Karpas-422 (cell line): Measurements from ENCODE around the gene CES1. TPM values are rescaled to one million over a fixed set of nuclear protein-coding genes. Genes with fewer than 3 reads are reported as not detected.
"Not testable (repeated sequence)": the region's sequence is repeated elsewhere in the genome, so short reads cannot be mapped to it uniquely, and the experiment has no call there.

Source experiments
- DNase-seq: peaks from one replicate; pipeline ENCODE4 v3.0.0-alpha.2; 2015
- H2AFZ ChIP-seq: fragments of 200-600 bp; sonication (generic); 2 replicates; pipeline ENCODE4 v1.6.1; 2014; ENCODE audit warnings: antibody characterized with exemption, low read length, mixed read lengths
- H3K27ac ChIP-seq: fragments of 200-600 bp; sonication (generic); 2 replicates; pipeline ENCODE4 v1.5.1; 2014; ENCODE audit warnings: mild to moderate bottlenecking, low read length, moderate library complexity
- H3K27me3 ChIP-seq: fragments of 200-600 bp; sonication (generic); 2 replicates; pipeline ENCODE4 v1.6.1; 2014; ENCODE audit warnings: low read length, mixed read lengths
- H3K36me3 ChIP-seq: fragments of 200-600 bp; sonication (generic); 2 replicates; pipeline ENCODE4 v1.6.1; 2014; ENCODE audit warnings: low read length, mixed read lengths; ENCODE audit not compliant: insufficient read depth
- H3K4me1 ChIP-seq: fragments of 200-600 bp; sonication (generic); 2 replicates; pipeline ENCODE4 v1.6.1; 2014; ENCODE audit warnings: mild to moderate bottlenecking, low read length, mixed read lengths
- H3K4me2 ChIP-seq: fragments of 200-600 bp; sonication (generic); 2 replicates; pipeline ENCODE4 v1.6.1; 2014; ENCODE audit warnings: low read length, low read depth, mild to moderate bottlenecking; ENCODE audit not compliant: poor library complexity, severe bottlenecking
- H3K4me3 ChIP-seq: fragments of 200-600 bp; sonication (generic); 2 replicates; pipeline ENCODE4 v1.5.1; 2014; ENCODE audit warnings: mild to moderate bottlenecking, antibody characterized with exemption, low read length, mixed read lengths
- H3K79me2 ChIP-seq: fragments of 200-600 bp; sonication (generic); 2 replicates; pipeline ENCODE4 v1.6.1; 2014; ENCODE audit warnings: mild to moderate bottlenecking, low read length, mixed read lengths
- H3K9ac ChIP-seq: fragments of 200-600 bp; sonication (generic); 2 replicates; pipeline ENCODE4 v1.6.0; 2014; ENCODE audit warnings: low read length
- H3K9me2 ChIP-seq: fragments of 200-600 bp; sonication (generic), shearing (Covaris generic); replicated peaks from 2 replicates; pipeline ENCODE4 v1.6.0; 2014; ENCODE audit warnings: mild to moderate bottlenecking, low read length, moderate library complexity; ENCODE audit not compliant: insufficient read depth
- H3K9me3 ChIP-seq: fragments of 300-700, 200-600 bp; sonication (generic); 2 replicates; pipeline ENCODE4 v1.6.1; 2014; ENCODE audit warnings: low read length, mixed read lengths
- H4K20me1 ChIP-seq: fragments of 200-600 bp; sonication (generic); 2 replicates; pipeline ENCODE4 v1.6.1; 2014; ENCODE audit warnings: mild to moderate bottlenecking, antibody characterized with exemption, low read length, low read depth; ENCODE audit not compliant: insufficient read depth
- total RNA-seq: library from RNA; depleted of rRNA; stranded (reverse); fragments of >200 nt; shearing (Covaris generic); gene quantifications from 2 replicates; pipeline ENCODE4 v1.2.3, GENCODE V29; 2014; ENCODE audit warnings: low replicate concordance

Gene CES1
- total RNA-seq, 1 experiment from 2014 or later = not detected

DNA sequence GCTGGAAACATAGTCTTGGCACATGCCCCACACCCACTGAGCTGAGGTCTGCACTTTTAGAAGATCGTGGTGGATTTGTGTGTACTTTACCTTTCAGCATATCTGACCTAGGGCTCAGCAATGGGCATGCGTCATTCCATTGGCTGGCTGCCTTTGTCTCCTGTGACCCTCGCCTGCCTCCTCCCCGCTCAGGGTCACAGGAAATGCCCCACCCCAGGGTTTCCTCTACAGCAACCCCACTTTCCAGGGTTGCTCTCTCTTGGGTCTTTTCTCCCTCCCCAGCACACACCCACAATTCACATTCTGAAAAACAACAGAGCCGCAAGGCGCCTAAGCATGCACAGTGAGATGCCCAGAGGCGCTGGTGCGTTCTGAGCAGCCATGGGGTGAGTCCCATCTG lies 29.2 kb downstream of the CES1 start:
- not testable (repeated sequence) for H3K9ac ChIP-seq, H3K4me1 ChIP-seq, H3K27ac ChIP-seq, H3K79me2 ChIP-seq, H3K9me2 ChIP-seq, H4K20me1 ChIP-seq, H3K9me3 ChIP-seq, H2AFZ ChIP-seq, H3K36me3 ChIP-seq, DNase-seq, H3K4me2 ChIP-seq, H3K27me3 ChIP-seq, H3K4me3 ChIP-seq

DNA sequence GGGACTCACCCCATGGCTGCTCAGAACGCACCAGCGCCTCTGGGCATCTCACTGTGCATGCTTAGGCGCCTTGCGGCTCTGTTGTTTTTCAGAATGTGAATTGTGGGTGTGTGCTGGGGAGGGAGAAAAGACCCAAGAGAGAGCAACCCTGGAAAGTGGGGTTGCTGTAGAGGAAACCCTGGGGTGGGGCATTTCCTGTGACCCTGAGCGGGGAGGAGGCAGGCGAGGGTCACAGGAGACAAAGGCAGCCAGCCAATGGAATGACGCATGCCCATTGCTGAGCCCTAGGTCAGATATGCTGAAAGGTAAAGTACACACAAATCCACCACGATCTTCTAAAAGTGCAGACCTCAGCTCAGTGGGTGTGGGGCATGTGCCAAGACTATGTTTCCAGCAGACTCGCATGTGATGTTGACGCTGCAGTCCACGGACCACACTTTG lies 39.9 kb downstream of the CES1 start:
- not testable (repeated sequence) for H3K79me2 ChIP-seq, H3K36me3 ChIP-seq, H3K4me1 ChIP-seq, H3K27ac ChIP-seq, H3K4me2 ChIP-seq, H3K9ac ChIP-seq, H3K4me3 ChIP-seq, H3K27me3 ChIP-seq, H4K20me1 ChIP-seq, H3K9me3 ChIP-seq, DNase-seq, H2AFZ ChIP-seq, H3K9me2 ChIP-seq

DNA sequence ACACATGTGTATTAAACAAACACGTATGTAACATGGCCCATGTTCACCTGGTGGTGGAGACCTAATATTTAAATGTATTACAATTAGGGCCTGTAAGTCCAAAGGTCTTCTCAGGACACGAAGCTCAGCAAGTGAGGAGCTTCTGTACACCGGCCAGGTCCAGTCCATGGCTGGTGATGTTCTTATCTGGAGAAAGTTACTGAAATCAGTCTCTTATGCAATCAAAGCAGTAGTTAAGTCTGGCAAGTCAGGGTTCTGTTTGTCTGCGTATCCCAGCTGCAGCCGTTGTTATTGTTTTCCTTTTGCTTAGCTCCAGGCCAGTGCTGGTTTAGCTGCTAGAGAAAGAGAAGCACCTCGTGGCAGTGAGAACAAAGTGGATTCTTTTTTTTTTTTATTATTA lies 41.4 kb downstream of the CES1 start:
- H3K79me2 ChIP-seq, H4K20me1 ChIP-seq, H3K4me3 ChIP-seq, H3K27me3 ChIP-seq, H3K4me2 ChIP-seq, H3K9me2 ChIP-seq, H3K9ac ChIP-seq, DNase-seq, H3K36me3 ChIP-seq, H3K27ac ChIP-seq, H2AFZ ChIP-seq, H3K4me1 ChIP-seq, H3K9me3 ChIP-seq: not testable (repeated sequence)

DNA sequence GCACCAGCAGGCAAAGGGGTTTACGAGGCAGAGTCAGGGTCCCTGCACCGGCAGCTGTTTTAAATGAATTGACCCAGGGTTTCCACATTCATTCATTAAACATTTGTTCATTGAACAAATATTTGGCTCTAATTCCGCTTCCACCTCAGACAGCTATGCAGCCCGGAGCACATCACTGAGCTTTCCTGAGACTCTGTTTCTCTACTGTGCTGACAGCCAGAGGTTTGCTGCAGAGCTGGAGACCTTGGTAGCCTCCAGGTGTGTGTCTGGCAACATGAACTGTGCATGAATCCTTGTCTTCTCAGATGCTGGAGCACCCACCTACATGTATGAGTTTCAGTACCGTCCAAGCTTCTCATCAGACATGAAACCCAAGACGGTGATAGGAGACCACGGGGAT lies 42.7 kb downstream of the CES1 start:
- H3K27ac ChIP-seq, H3K9me2 ChIP-seq, H3K27me3 ChIP-seq, H3K9ac ChIP-seq, H3K4me2 ChIP-seq, H3K36me3 ChIP-seq, H2AFZ ChIP-seq, H3K9me3 ChIP-seq, H4K20me1 ChIP-seq, DNase-seq, H3K4me3 ChIP-seq, H3K4me1 ChIP-seq, H3K79me2 ChIP-seq: not testable (repeated sequence)

DNA sequence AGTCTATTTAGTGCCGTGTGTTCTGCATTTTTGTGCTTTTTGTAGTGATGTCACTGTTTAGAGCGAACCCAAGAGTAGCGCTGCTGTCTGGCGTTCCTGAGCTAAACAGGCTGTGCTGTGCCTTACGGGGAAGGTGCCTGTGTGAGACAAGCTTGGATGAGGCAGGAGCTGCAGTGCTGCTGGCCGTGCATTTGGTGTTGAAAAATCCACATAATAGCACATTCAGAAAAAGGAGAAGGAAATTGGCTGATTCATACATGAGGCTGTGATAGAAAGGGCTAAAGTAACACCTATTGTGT lies 50.2 kb downstream of the CES1 start:
- not testable (repeated sequence) for H3K9me3 ChIP-seq, H3K4me1 ChIP-seq, H3K27ac ChIP-seq, H3K27me3 ChIP-seq, H3K9me2 ChIP-seq, DNase-seq, H3K36me3 ChIP-seq, H2AFZ ChIP-seq, H4K20me1 ChIP-seq, H3K79me2 ChIP-seq, H3K4me2 ChIP-seq, H3K4me3 ChIP-seq, H3K9ac ChIP-seq

DNA sequence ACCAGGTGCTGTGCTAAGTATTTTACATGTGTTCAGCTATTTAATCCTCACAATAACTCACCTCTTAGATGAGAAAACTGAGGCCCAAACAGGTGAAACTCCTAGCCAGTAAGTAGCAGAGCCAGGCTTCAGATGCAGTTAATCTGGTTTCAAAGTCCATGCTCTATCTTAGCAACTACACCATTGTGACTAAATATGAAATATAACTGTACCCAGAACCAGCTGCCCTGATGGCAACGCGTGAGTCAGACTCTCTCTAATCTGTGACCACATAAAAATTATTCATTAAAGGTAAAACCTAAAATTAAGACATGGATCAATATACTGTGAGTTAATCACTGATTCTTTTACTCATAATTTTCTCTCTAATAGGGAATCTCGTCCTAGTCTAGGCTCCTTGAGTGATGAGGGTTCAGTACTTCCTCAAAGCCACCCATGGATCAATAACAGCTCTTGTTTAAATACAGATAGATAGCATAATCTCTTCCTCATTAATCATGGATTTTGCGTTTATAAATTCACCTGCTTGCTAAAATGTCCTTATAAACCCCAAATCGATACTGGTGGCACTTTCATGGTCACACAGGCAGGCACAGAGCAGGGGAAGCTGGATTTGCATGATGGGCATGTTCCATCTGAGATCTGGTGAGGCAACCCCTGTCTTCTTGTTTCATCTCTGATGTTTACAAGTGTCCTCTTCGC lies 50.7 kb downstream of the CES1 start:
- H3K4me1 ChIP-seq, H3K27ac ChIP-seq, H3K9ac ChIP-seq, H4K20me1 ChIP-seq, H3K79me2 ChIP-seq, H3K9me2 ChIP-seq, H3K4me2 ChIP-seq, H2AFZ ChIP-seq, H3K36me3 ChIP-seq, H3K9me3 ChIP-seq, H3K4me3 ChIP-seq, H3K27me3 ChIP-seq: not testable (repeated sequence)
- DNase-seq = peak; percentile 29

DNA sequence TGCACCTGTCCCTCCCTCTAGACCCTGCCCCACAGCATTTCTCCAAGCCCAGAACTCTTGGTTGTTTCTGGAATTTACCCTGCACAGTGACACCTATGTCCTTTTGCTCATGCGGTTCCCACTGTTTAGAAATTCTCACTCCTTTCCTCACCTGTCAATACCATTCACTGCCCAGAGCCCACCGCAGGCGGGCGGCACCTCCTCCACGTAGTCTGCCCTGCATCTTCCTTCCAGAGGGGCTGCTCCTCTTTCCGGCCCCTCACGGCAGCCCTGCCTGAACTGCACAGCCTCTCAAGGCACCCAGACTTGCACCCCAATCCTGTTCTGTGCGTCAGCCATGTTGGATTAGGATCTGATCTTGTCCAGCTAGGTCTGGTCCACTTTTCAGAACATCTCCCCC lies 51.4 kb downstream of the CES1 start:
- not testable (repeated sequence) for H3K27ac ChIP-seq, H3K4me1 ChIP-seq, H3K36me3 ChIP-seq, H3K79me2 ChIP-seq, H2AFZ ChIP-seq, H3K27me3 ChIP-seq, H3K4me2 ChIP-seq, H3K9ac ChIP-seq, H3K9me3 ChIP-seq, H3K4me3 ChIP-seq, H3K9me2 ChIP-seq, H4K20me1 ChIP-seq
- DNase-seq = peak; percentile 12

DNA sequence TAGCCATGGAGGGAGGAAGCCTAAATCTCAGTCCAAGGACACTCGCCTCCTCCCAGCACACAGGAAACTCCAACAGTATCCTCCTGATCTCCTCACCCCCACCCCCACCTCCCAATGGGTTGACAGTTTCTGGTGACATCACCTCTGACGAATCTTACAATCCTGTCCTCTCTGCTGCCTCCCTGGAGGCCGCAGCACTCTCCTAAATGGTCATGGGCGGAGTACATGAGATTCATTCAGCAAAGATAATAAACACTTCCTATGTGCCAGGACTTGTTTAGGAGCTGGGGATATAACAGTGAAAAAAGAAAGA lies 52.8 kb downstream of the CES1 start:
- H3K9ac ChIP-seq = not testable (repeated sequence)

DNA sequence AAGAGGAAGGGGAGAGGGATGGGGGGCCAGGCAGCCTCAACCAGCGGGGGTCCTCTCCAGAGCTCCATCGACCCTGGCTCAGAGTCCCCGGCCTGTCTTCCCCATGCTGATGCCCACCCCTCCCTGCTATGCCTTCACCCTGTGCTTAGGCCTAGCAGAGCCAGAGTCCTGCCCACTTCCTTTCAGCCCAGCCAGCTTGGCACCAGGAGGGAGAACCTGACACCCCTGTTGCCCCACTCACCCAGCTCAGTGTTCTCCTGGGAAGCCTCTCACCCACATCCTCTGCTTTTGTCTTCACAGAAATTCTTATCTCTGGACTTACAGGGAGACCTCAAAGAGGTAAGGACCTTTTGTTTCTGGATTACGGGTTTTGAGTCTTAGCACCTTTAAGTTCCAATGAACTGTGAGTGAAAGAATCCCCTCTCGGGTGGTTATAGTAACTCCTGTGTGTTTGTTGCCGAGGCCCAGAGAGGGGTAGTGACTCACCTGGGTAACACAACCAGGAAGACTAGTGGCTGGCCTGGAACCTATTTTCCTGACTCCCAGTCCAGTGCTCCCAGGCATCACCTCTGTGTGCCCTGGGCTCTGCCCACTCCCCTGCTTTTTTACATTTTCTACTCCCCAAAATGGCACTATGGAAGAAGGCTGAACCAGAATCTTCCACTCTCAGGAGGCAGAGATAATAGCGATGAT lies 53.3 kb downstream of the CES1 start:
- Histone ChIP-seq H3K79me2 (no peaks in the 10 kb centered on the region), H3K9me2 (no peaks in the 10 kb centered on the region), H3K9me3 (no peaks in the 10 kb centered on the region), H3K9ac (no peak overlapping the region), H2AFZ (no peak overlapping the region), H3K27me3 (no peaks in the 10 kb centered on the region), H3K27ac (no peak overlapping the region), H3K36me3 (no peaks in the 10 kb centered on the region), H4K20me1 (no peaks in the 10 kb centered on the region), H3K4me2 (no peak overlapping the region), H3K4me1 (no peaks in the 10 kb centered on the region), H3K4me3 (no peak overlapping the region)
- no peak for DNase-seq

More for the DNA sequence above, 52.8 kb downstream of the CES1 start:
- H4K20me1 ChIP-seq, H3K4me2 ChIP-seq, H3K4me1 ChIP-seq, H3K9me2 ChIP-seq, H3K4me3 ChIP-seq, H2AFZ ChIP-seq, H3K27me3 ChIP-seq, H3K9me3 ChIP-seq, H3K27ac ChIP-seq, DNase-seq, H3K36me3 ChIP-seq, H3K79me2 ChIP-seq: not testable (repeated sequence)
